ENCODE measurements around the gene CCR4. TPM values are rescaled to one million over a fixed set of nuclear protein-coding genes. Genes with fewer than 3 reads are reported as not detected.
"Not testable (repeated sequence)": the region's sequence is repeated elsewhere in the genome, so short reads cannot be mapped to it uniquely, and the experiment has no call there.

CCR4 gene
- polyA plus RNA-seq, 1 donor: 0.08 TPM

GRCh38 chr3:32952369-32953077 is 1.1 kb downstream of the CCR4 start:
- no peak for DNase-seq

- no peak for DNase-seq
Observed at GRCh38 chr3:32954506-32954905, 3.1 kb downstream of the CCR4 start.

- DNase-seq: no peak
Observed at GRCh38 chr3:32956750-32957570, 5.5 kb downstream of the CCR4 start.

- no peak for DNase-seq
Observed at GRCh38 chr3:32958509-32958908, 7.1 kb downstream of the CCR4 start.

- no peak for DNase-seq
Observed at GRCh38 chr3:32959371-32959770, 7.9 kb downstream of the CCR4 start.

GRCh38 chr3:32960404-32961170 is 9.1 kb downstream of the CCR4 start:
- DNase-seq: no peak

- no peak for DNase-seq
Observed at GRCh38 chr3:32961189-32961715, 9.8 kb downstream of the CCR4 start.

GRCh38 chr3:32963871-32964270 is 12.4 kb downstream of the CCR4 start:
- DNase-seq: no peak

- DNase-seq: not testable (repeated sequence)
Observed at GRCh38 chr3:32964781-32965180, 13.3 kb downstream of the CCR4 start.

- not testable (repeated sequence) for DNase-seq
Observed at GRCh38 chr3:32965617-32966213, 14.3 kb downstream of the CCR4 start.

- not testable (repeated sequence) for DNase-seq
Observed at GRCh38 chr3:32966627-32967026, 15.2 kb downstream of the CCR4 start.

GRCh38 chr3:32968166-32968919 is 16.9 kb downstream of the CCR4 start:
- no peak for DNase-seq

GRCh38 chr3:32968920-32969389 is 17.5 kb downstream of the CCR4 start:
- no peak for DNase-seq

- DNase-seq: no peak
Observed at GRCh38 chr3:32969656-32970055, 18.2 kb downstream of the CCR4 start.

- DNase-seq: not testable (repeated sequence)
Observed at GRCh38 chr3:32971291-32971690, 19.8 kb downstream of the CCR4 start.

- no peak for DNase-seq
Observed at GRCh38 chr3:32972482-32973146, 21.2 kb downstream of the CCR4 start.

- no peak for DNase-seq
Observed at GRCh38 chr3:32973982-32974381, 22.5 kb downstream of the CCR4 start.

GRCh38 chr3:32975891-32976595 is 24.6 kb downstream of the CCR4 start:
- DNase-seq: no peak

GRCh38 chr3:32977861-32978260 is 26.4 kb downstream of the CCR4 start:
- no peak for DNase-seq

- no peak for DNase-seq
Observed at GRCh38 chr3:32978331-32978730, 26.9 kb downstream of the CCR4 start.

Measured in hindlimb muscle (tissue), 1 donor.